NB4 (cell line): ENCODE results near the gene LRRC4B.
A peak's percentile ranks its signal among the peaks of the same experiment; 100 is the strongest.

Experiments
- DNase-seq: peaks from one replicate; pipeline ENCODE4 v3.0.0; 2010; ENCODE audit warnings: low read depth
- H3K4me3 ChIP-seq: one replicate; pipeline ENCODE4 v1.5.1; 2011; ENCODE audit warnings: mild to moderate bottlenecking, low read depth, low read length, moderate library complexity
- CTCF ChIP-seq: IDR thresholded peaks from one replicate; pipeline ENCODE4 v1.5.1; 2012; ENCODE audit warnings: low read depth, low read length
- MAX ChIP-seq: IDR thresholded peaks from 2 replicates; pipeline ENCODE4 v1.6.1; 2011; ENCODE audit warnings: low read depth, low read length
- MYC ChIP-seq: IDR thresholded peaks from 2 replicates; pipeline ENCODE4 v1.6.1; 2011; ENCODE audit warnings: low read depth, low read length
- POLR2A ChIP-seq: IDR thresholded peaks from 2 replicates; pipeline ENCODE4 v1.6.1; 2011; ENCODE audit warnings: mild to moderate bottlenecking; ENCODE audit not compliant: insufficient read length; ENCODE audit errors: extremely low read depth

Gene LRRC4B

GRCh38 chr19:50501568-50502475, 66.4 kb downstream of the LRRC4B start:
- DNase-seq, result no peak
- no peak for TF ChIP-seq MYC
- no peak overlapping the region for H3K4me3 ChIP-seq

GRCh38 chr19:50501186-50501567, 67.1 kb downstream of the LRRC4B start:
- no peak for DNase-seq
- no peak overlapping the region for H3K4me3 ChIP-seq
- TF ChIP-seq MAX, result no peak
- TF ChIP-seq CTCF, result no peak
- no peak for TF ChIP-seq MYC
- no peak for TF ChIP-seq POLR2A

- TF ChIP-seq CTCF, result no peak
- no peak for TF ChIP-seq MAX
- TF ChIP-seq MYC, result no peak
- H3K4me3 ChIP-seq, result no peak overlapping the region
- no peak for DNase-seq
Observed at GRCh38 chr19:50500753-50501151, 67.5 kb downstream of the LRRC4B start.

- TF ChIP-seq POLR2A, result no peak
- TF ChIP-seq MYC, result no peak
- TF ChIP-seq MAX, result no peak
- TF ChIP-seq CTCF, result no peak
- H3K4me3 ChIP-seq, result no peak overlapping the region
- peak; percentile 40 for DNase-seq
Observed at GRCh38 chr19:50500060-50500752, 68.0 kb downstream of the LRRC4B start.

GRCh38 chr19:50498219-50499056, 69.8 kb downstream of the LRRC4B start:
- no peak for DNase-seq

More at GRCh38 chr19:50498219-50499056, 69.8 kb downstream of the LRRC4B start:
- no peak overlapping the region for H3K4me3 ChIP-seq
- TF ChIP-seq POLR2A (no peak), CTCF (no peak), MAX (no peak), MYC (no peak)
